ENCODE data around the gene MINDY4.
"Not testable (repeated sequence)": the region's sequence is repeated elsewhere in the genome, so short reads cannot be mapped to it uniquely, and the experiment has no call there.

The MINDY4 gene

GRCh38 chr7:30800785-30801252 lies 29.6 kb downstream of the MINDY4 start:
- DNase-seq (ENCODE audit: low read depth in 2 of 3, low spot score in 2 of 3) = no peak

DNA sequence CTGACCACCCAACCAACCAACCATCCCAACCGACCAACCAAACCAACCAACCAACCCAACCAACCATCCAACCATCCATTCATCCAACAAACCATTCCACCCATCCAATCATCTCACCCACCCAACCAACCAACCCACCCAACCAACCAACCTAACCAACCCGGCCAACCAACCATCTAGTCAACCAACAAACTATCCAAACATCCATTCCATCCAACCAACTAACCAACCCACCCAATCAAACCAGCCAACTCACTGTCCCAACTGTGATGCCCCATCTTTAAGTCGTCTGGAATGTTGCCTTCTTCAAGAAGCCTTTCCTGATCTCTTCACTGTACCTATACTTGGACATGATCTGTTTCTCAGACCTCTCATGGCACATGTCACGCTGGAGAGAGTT lies 31.6 kb downstream of the MINDY4 start:
- DNase-seq (ENCODE audit: low read depth in 2 of 3, low spot score in 2 of 3) = no peak

- no peak for DNase-seq (ENCODE audit: low read depth in 2 of 3, low spot score in 2 of 3)
These were observed 33.0 kb downstream of the MINDY4 start for GRCh38 chr7:30804078-30804661.

DNA sequence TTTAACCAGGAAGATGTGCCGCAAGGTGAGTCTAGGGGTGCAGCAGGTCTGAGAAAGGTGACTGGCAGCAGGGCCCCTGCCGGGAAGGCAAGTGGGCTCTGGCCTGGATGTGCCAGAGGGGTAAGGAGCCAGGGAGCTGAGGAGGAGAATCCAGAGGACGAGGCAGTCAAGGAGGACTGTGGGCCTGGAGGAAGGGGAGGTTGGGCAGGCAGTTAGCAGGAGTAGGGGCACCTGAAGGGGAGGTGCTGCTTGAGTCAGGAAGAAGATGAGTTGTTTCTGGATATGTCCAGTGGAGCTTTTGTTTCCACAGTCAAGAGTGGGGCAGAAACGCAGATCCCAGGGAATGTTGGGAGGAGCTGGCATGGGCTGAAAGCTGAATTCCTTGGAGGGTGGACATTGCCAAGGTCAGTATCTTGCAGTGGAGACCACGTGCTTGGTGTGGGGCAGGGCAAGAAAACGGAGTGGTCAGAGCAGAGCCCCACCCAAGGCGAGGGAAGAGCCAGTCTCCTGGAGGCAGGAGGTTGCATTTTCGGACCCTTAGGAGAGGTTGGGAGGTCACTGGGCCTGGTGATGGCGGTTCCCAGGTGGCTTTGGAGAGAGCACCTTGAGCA lies 34.0 kb downstream of the MINDY4 start:
- no peak for DNase-seq (ENCODE audit: low read depth in 2 of 3, low spot score in 2 of 3)

- no peak for DNase-seq (ENCODE audit: low read depth in 2 of 3, low spot score in 2 of 3)
These were observed 34.7 kb downstream of the MINDY4 start for GRCh38 chr7:30805931-30806330.

GRCh38 chr7:30807477-30807876 lies 36.3 kb downstream of the MINDY4 start:
- not testable (repeated sequence) for DNase-seq (ENCODE audit: low read depth in 2 of 3, low spot score in 2 of 3)

DNA sequence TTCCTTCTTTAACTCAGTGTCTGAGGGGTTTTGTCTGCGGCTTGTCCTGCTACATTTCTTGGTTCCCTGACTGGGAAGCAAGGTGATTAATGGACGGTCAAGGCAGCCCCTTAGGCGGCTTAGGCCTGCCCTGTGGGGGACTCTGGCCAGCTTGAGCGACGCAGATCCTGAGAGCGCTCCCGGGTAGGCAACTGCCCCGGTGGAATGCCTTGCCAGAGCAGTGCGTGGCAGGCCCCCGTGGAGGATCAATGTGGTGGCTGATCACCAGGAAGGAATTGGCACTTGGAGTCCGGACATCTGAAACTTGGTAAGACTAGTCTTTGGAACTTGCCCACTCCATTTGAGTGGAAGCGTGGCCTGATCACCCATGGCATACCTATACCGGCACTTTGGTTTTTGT lies 36.7 kb downstream of the MINDY4 start:
- not testable (repeated sequence) for DNase-seq (ENCODE audit: low read depth in 2 of 3, low spot score in 2 of 3)

- no peak for DNase-seq (ENCODE audit: low read depth in 2 of 3, low spot score in 2 of 3)
These were observed 39.8 kb downstream of the MINDY4 start for GRCh38 chr7:30810986-30811385.

DNA sequence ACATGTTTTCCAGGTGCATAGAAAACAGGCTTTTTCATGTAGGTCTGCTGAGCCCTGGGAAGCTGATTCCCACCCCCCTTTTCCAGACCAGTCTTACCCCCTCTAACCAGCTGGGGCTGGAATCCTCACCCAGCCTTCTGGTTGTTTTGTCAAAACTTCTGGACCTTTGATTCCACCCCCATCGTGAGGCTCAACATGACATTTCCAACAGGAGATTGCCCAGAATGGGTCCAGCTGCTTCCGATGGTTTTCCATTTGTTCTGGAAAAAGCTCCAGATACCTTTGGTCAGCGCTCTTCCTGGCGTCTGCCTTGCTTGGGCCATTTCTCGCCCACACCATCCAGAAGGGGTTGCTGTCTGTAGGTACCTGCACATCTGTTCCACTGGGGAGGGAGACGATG lies 41.5 kb downstream of the MINDY4 start:
- no peak for DNase-seq (ENCODE audit: low read depth in 2 of 3, low spot score in 2 of 3)

DNA sequence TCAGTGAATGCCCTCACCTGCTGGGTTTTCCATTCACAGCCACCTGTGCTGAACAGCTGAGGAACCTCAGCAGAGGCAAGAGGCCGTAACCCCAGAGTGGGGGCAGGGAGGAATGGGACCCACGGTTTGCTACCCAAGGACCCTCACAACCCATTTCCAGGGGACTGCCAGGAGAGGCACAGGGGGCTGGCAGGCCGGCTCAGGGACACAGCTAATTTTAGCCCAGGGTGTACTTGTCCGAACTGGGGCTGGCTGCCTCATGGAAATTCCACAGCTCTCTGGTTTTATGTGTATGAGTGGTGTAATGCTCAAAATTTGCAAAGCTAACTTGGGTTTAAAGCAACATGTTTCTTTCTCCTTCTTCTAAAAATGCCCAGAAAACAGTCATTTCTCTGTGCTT lies 42.2 kb downstream of the MINDY4 start:
- no peak for DNase-seq (ENCODE audit: low read depth in 2 of 3, low spot score in 2 of 3)

DNA sequence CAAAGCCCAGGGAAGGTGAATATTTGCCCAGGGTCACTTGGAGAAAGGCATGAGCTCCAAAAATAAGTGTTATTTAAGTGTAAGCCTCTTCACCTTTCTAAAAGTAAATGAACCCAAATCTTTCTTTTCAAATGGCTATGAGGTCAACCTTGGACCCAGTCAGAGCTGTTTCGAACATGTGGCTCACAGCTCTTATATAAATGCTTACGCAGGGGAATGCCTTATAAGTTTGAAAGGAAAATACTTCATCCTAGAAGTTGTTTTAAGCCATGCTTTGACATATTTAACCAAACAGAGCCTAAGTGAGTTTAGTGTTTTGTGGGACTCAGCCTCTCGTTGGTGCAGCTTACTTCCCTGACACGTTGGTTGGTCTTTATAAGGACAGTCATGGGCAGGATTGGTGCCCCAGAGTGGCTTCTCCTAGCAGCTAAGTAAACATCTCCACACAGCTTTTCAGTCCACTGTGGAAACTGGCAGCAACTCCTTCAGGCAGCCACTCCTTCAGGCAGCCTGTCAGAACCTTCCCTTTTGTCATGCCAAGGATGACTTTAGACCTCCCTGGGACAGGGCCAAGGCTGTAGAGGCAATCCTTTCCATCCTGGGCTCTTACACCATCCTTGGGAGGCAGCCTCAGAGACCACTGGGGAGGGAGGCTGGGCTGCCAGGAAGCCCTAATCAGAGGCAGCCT lies 43.6 kb downstream of the MINDY4 start:
- no peak for DNase-seq (ENCODE audit: low read depth in 2 of 3, low spot score in 2 of 3)

DNA sequence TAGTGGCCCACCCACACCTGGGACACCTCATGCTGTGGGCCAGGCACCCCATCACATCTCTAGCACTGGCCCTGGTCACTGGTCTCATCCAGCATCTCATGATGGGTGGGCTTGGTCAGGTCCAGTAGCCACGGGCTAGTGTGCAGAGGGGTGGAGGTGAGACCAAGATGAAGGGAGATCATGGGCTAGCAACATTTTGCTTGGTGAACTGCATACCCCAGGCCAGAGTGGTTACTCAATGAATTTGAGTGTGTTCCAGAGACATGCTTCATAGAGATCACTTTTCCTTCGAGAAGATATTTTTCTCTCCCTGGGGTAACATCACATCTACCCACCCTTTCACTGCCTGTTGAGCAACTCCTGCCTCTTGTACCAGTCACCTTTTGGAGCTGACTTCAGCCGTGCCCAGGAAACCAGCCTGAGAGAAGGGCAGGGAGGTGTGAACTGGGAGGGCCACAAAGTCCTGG lies 44.2 kb downstream of the MINDY4 start:
- no peak for DNase-seq (ENCODE audit: low read depth in 2 of 3, low spot score in 2 of 3)

- no peak for DNase-seq (ENCODE audit: low read depth in 2 of 3, low spot score in 2 of 3)
These were observed 44.9 kb downstream of the MINDY4 start for GRCh38 chr7:30815951-30816644.

GRCh38 chr7:30816645-30817370 lies 45.6 kb downstream of the MINDY4 start:
- DNase-seq (ENCODE audit: low read depth in 2 of 3, low spot score in 2 of 3) = no peak

- no peak for DNase-seq (ENCODE audit: low read depth in 2 of 3, low spot score in 2 of 3)
These were observed 46.2 kb downstream of the MINDY4 start for GRCh38 chr7:30817371-30817767.

- no peak for DNase-seq (ENCODE audit: low read depth in 2 of 3, low spot score in 2 of 3)
These were observed 53.9 kb downstream of the MINDY4 start for GRCh38 chr7:30824821-30825720.

GRCh38 chr7:30826181-30826580 lies 55.0 kb downstream of the MINDY4 start:
- no peak for DNase-seq (ENCODE audit: low read depth in 2 of 3, low spot score in 2 of 3)

GRCh38 chr7:30828591-30828990 lies 57.4 kb downstream of the MINDY4 start:
- no peak for DNase-seq (ENCODE audit: low read depth in 2 of 3, low spot score in 2 of 3)

GRCh38 chr7:30829471-30829870 lies 58.3 kb downstream of the MINDY4 start:
- no peak for DNase-seq (ENCODE audit: low read depth in 2 of 3, low spot score in 2 of 3)

DNA sequence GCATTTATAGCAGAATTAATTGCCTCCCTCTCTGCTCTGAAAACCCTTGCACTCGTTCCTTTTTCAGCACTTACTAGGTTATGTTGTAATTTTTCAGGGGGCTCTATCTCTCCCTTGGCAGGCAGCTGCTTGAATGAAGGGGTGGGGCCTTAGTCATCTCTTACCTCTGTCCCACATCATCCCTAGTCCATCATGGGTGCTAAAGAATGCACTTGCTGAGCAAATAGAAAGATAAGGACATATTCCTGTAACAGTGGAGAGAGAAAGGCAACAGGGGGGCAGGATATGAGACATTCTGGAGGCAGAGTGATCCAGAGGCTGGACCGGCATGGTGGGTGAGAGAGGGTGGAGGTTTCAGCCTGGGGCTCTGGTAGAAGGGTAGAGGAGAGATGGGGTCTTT lies 60.0 kb downstream of the MINDY4 start:
- DNase-seq (ENCODE audit: low read depth in 2 of 3, low spot score in 2 of 3) = no peak
